HG03135 (cell line): ENCODE data around the gene IGF2BP3.

Source experiments
- ATAC-seq: cut with Tn5 transposase; IDR thresholded peaks from one replicate; pipeline ENCODE4 v1.9.1; 2021; ENCODE audit warnings: mild to moderate bottlenecking, moderate library complexity; ENCODE audit not compliant: unreplicated experiment

The IGF2BP3 gene

DNA sequence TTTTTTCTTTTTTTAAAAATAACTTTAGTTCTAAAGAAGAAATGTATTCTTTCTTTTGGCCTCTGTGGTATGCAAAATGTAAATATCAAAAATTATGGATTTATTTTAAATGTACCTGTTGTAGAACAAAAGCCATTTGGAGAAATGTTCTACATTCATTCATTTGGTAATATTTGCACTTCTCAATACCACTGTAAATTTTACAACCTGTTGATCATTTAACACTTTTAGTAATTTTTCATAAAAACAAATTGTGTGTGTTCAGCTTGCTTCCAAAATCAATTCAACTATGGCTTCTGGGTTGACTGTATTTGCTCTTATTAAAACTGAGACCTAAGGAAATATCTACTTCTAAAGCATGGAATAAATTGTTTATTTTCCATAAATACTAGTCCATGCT is 2.3 kb upstream of the IGF2BP3 start:
- ATAC-seq = no peak

DNA sequence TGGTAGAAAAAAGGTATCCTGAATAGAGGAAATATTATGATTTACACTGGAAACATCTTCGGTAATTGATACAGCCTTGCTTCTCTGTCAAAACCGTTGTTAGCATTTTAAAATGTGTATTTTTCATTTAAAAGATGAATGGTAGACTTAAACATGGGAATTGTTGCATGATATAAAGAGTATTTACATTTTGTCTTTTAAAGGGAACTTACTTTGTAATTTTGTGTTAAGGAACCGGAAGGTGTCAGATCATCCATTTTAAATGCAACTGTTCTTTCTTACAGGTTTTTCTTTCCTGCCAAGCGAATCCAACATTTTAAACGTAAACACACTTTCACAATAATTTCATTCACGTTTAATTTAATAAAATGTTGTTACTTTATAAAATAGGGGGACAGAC is 1.8 kb upstream of the IGF2BP3 start:
- no peak for ATAC-seq

DNA sequence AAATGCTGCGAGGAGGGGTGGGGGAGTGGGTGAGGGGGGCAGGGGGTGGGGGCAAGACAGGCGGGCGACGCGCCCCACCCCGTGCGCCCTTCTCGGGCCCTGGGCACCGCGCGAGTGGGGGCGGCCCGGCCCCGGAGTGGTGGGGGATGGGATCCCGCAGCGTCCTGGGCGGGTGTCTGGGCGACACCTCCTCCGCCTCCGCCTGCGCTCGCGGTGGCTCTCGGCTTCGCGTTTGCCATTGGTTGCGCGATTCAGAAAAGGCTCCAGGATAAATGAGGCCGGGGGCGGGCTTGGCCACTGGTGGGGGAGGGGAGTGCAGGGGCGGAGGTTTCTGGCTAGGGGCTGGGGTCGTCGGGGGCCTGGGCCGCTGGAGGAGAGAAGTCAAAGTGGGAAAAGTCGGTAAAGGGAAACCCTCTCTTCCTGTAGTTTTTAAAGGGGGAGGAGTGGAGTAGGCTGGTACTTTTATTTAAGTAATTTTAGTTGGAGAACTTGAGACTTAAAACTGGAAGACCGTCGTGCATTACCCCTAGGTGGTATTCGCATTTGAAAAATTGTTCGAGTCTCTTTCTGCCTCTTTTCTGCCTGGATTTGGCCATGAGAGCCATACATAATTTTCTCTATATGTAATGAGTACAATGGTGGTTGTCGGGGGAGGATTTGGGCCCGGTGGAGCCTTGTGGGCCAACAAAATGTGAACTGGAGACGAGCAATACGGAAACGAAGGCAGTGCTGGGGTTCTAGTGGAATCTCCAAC is 992 bp upstream of the IGF2BP3 start:
- ATAC-seq = no peak

DNA sequence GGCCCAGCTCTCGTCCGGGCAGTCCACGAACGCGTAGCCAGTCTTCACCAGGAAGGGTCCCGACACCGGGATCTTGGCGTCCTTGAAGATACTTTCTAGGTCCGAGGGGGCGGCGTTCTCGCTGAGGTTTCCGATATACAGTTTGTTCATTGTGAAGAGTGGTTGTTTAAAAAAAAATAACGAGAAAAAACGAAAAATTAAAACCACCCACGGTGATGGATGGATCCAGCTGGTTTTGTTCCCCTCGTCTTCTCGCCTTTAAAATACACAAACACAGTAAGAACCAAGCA is 385 bp downstream of the IGF2BP3 start:
- no peak for ATAC-seq

DNA sequence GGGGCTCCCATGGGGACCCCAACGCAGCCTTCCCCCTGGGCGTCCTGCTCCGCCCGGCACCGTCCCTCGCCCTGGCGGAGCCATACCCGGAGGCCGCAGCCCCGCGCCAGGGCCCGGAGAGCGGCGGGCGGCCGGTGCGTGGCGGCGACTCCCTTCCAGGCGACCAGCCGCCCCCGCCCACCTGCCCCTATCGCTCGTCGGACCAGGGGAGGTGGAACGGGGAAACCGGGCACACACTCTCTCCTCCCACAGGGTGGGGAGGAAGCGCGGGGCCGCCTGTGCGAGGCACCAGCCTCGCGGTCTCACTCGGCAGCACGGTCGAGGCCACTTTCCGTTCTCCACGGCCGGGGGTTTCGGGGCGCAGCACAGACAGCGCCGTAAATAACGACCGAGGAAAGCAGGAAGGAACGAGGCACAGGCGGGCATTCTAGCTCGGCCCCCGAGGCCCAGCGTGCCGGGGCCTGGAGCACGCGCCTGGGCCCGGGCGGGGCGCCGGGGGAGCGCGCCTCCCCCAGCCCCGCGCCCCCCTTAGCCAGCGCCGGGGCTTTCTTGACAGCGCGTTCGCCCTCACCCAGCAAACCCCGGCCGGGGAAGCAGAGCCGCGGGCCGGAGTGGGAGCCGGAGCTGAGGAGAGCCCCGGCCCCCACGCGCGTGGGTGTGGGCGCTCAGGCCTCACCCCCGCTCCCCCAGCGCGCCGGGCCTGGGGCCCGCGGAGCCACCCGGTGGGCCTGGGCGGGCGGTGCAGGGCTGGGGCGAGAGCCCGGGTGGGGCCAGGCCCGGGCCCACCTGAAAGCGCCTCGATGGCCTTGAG is 936 bp downstream of the IGF2BP3 start:
- no peak for ATAC-seq

DNA sequence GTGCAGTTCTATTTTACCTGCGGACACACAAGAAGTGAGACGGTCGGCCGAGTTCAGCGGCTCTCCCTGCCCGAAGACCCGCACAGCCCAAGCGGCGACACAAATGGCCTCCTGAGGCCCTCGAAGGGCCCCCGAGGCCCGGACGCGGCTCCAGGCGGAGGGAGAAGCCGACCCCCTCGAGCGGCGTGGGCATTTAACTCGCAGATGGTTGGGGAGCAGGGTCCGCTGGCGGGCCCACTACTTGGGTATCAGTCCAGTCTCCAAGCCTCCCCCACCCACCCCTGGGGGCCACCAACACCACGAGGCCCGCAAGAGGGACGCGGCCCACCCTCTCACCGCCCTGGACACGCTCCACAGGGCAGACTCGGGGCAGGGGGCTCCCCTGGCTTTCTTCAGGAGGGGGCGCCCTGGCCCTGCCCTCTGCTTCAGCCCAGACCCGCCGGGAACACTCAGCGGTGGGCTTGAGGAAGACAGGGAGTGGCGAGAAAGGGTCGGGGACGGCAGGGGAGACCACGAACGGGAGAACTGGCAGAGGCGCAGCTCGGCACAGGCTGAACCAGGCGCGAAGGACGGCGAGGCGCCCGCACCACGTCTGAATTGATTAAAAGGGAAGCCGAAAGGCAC is 1.7 kb downstream of the IGF2BP3 start:
- no peak for ATAC-seq

DNA sequence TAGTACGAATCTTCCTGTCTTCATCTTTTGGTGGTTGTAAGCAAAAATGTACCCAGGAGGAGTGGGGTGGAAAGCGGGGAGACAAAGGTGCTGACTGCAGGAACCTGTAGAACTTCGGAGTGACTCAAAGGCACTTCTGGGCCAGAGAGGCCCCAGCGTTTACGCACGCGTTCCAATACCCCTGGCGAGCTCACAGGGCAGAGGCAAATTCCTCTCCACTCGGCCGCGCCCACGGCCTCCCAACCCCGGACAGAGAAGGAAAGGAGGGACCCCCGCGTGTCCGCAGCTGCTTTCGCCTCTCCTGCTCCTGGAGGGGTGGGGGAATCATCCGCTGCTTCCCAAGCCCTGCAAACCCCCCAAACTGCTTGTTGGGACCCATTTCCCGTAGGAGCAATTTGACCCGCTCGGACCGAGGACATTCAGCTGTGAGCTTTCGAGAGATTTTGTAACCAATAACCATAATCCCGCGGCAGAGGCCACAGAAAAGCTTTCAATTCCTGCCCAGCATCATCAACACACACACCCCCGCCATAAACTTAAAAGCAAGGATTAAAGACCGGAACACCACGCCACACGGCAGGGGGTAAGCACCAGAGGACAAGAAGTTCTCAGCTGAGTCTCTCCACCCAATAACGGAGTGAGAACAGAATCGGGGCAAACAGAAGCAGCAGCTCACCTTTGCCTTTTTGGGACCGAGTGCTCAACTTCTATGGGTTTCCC is 2.3 kb downstream of the IGF2BP3 start:
- no peak for ATAC-seq

DNA sequence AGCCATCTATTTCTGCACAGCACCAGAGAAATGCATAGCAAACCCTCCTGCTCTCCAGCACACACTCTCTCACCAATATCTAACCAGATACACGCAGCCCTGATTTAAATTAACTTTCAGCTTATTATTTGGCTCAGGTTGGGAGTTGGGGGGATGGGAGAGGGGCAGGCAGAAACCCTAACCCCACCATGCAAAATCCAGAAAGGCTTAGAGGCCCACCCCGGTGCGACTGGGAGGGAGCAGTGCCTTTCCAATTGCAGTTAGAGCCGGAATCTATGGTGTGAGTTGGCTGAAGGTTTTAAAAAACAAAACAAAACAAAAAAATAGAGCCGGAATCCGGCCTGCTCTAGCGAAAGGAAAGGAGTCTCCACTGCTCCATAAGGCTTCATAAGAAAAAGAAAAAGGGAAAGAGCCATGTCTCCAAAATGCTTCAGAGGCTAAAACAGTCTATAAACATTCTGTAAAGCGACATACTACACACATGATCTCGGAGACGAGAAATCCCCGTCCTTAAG is 2.9 kb downstream of the IGF2BP3 start:
- no peak for ATAC-seq

DNA sequence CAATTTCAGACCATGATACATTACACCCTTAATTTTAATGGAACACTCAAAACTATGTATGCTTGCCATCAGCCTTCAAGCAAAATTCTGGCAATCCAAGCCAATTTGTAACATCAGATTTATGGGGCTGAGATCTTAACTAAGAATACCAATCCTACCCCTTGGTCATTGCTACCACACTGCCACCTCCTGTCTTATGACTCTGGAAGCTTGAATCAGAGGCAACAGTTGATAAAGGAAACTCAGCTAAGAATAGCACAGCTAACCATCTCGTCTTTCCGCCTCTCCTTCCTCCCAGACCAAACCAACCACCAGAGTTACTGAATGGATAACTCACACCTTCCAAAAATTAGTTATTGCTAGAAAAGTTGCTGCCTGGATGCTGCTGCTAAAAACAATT is 7.4 kb downstream of the IGF2BP3 start:
- no peak for ATAC-seq

DNA sequence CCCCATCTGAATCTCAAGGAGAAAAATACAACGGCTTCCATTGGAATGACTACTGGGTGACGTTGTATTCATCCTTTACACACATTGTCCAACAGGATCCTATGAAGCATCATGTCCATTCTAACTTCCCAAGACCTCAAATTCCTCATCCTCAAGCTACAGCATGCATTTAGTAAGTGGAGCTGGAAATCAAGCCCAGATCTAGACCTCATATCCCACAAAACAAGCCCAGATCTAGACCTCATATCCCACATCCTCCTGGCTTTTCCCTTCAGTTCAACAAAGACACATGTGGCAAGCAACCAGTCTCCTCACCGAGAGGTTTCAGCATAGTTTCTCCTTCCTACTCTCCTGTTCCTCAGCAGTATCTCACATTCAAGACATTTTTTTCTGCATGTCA is 12.2 kb downstream of the IGF2BP3 start:
- ATAC-seq = no peak

DNA sequence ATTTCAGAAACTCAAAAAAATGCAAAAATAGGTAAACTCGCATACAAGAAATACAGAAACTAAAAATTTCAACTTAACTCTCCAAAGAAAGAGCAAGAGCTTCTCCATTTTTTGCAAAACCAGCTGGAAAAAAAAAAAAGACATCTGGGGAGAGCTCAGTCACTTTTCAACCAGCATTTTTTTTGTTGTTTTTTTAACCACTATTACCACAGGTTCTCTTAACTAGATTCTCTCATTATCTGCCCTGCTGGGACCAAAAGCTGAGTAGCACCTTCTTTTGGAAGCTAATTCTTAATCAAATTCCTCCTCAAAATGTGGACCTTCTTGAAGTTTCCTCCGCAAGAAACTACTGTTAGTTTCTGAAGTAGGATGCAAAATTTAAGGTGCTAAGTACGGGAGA is 14.2 kb downstream of the IGF2BP3 start:
- no peak for ATAC-seq

DNA sequence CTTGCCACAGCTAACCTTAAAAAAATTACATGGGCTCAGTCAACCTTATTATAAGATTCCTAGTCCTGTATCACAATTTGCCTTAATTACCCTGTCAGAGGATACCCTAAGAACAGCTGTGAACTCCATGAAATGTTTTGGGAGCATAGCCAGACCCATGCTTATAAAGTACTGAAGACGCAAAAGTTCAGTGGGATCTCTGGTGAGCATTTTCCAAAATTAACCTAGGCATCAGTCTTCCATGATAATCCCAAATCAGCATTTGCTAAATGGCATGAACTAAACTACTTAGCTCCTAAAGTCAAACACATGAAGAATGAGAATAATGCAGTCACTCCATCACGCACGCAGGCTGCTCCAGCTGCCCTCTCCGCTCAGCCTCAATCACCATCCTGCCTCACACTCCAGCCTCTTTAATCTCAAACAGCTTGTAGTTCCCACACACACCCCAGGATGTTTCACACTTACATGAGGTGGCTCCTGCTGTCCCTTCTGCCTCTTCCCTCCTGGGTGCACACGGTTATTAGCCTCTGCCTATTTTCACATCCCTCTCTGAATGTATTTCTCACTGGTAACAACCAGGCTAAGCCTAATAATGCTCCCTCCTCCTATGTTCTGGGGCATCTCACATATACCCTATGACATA is 15.3 kb downstream of the IGF2BP3 start:
- no peak for ATAC-seq

DNA sequence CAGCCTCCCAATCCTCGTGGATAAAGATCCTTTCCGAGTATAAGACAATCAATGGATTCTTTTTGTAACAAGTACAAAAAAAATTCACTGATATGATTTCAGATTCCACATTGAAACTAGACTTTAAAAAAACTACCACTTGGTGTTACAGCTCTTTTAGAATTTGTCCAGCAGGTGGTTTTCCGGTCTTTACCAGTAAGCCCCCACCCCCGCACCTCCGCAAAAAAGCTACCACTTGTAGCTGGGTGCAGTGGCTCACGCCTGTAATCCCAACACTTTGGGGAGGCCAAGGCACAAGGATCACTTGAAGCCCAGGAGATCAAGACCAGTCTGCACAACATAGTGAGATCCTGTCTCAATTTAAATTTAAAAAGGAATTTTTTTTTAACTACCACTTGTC is 19.8 kb downstream of the IGF2BP3 start:
- ATAC-seq = no peak

DNA sequence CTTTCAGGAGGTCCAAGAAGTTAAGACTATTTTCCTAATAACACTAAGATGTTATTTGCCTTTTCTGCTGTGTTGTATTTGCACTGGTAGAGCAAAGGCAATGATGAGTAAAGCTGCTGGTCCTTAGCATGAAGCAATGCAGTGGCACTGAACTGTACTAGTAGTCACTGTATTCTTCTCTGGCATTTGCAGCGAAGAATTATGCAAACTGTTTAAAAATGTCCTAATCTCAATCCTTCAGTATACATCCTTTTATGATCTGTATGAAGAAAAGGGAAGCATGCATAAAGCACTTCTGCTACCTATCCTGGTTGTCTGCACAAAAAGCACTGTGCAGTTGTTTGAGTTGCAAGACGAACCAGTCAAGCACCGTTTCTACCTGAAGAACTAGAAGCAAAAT is 20.4 kb downstream of the IGF2BP3 start:
- no peak for ATAC-seq

DNA sequence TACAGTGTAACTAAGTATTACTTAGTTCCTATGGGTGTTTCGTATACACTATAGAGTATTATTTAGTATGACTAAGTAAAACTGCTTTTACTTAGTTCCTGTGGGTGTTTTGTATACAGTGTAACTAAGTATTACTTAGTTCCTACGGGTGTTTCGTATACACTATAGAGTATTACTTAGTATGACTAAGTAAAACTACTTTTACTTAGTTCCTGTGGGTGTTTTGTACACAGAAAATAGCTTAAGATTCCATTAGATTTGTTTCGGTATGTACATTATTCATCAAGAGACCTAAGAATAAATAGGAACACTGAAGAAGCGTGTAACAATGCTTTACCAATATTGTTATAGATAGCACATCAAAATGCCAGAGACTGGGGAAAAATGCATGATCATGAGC is 25.0 kb downstream of the IGF2BP3 start:
- no peak for ATAC-seq

DNA sequence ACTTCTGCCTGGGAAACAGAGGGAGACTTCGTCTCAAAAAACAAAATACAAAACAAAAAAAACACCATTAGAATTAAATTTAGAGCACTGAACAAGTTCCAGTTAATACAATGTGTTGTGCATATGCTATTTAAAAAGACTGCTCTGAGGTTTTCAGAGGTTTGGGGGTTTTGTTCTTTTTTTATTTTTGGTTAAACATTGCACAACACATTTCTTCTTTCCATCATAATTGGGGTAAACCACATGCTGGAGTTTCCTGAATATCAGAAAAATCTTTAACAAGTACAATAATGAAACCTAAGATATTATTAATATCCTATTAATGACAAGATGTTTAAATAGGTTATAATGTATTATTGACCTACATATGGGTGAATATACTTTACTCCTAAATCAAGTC is 26.3 kb downstream of the IGF2BP3 start:
- no peak for ATAC-seq

DNA sequence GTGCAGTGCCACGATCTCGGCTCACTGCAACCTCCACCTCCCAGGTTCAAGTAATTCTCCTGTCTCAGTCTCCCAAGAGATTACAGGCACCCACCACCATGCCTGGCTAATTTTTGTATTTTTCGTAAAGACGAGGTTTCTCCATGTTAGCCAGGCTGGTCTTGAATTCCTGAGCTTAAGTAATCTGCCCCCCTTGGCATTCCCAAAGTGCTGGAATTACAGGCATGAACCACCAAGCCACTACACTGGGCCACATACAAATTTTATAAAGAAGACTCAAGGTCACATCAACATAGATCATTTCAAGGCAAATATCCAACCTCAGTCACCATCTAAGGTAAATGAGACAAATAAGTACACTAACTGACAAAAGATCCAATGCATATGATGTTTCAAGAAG is 32.1 kb downstream of the IGF2BP3 start:
- ATAC-seq = no peak

DNA sequence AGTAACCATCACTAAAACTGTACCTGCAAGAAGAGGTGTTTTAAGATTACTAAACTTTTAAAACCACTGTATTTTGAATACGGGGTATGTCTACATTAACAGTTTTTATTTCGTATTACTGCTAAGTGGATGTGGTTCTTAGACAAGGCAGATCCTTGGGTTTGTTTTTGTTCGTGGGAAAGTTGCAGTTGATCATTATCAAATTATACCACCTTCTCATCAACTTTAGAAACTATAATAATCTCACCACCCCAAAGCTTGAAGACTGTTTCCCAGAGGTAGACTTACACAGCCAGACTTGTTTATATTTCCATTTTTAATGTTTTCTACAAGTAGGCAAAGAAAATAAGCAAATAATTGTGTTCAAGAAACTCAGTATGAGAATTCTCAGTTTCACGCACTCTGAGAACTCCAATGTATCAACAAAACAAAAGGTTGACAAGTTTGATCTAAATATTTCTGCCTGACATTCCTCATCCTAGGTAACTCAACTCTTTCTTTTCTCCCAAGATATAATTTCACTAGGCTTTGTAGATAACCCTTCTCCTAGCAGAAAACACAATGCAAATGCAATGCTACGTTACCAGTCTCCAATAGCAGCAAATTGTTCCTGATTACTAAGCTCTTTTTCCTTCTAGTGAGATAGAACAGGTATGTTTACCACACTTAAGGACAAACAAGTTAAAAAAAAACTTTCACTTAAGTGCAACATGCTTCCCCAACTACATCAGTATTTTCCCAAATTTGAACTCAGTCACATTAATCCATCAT is 36.0 kb downstream of the IGF2BP3 start:
- no peak for ATAC-seq

DNA sequence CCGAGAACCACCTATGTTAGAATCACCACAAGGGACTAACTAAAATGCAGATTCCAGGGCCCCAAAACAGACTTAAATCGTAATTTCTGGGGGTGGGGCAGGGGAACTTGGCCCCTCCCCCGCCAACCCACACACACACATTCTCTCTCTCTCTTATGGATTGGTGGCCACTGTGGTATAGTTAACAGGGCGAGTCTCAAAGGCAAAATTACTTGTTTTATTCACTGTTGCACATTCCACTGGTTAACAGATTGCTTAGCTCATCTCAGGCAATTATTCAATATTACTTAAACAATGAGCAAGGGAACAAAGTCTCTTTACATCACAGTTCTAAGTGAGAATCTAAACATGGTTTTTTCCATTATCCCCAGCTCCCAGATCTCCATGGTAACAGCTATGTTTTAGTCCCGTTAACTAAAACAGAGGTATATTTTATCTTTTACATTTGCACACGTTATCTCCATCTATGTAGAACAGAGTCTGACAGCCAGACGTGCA is 38.5 kb downstream of the IGF2BP3 start:
- no peak for ATAC-seq

DNA sequence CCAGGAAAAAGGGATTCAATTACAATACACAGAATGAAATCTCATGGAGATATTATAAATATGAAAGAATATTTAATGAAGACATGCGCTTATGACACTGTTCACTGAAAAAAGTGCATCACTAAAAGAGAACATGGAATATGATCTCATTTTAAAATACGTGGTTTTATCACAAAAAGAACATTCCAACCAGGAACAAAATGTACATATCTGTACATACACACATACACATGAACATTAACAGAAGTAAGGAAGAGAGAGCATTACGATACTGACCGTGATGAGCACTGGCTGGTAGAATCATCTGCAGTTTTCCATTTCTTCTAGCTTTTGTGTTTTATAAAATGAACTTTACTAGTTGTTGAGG is 39.4 kb downstream of the IGF2BP3 start:
- no peak for ATAC-seq
